NT2/D1 (cell line): ENCODE data around the gene TST.
A peak's percentile ranks its signal among the peaks of the same experiment; 100 is the strongest.

Experiments
- DNase-seq: peaks from one replicate; pipeline ENCODE4 v3.0.0-alpha.2; 2011; ENCODE audit warnings: low read depth, low spot score
- H3K27me3 ChIP-seq: 2 replicates; pipeline ENCODE4 v1.6.0; 2011; ENCODE audit warnings: mild to moderate bottlenecking; ENCODE audit not compliant: insufficient read length, insufficient read depth
- H3K36me3 ChIP-seq: 2 replicates; pipeline ENCODE4 v1.6.1; 2011; ENCODE audit warnings: mild to moderate bottlenecking, low read length, mixed read lengths; ENCODE audit not compliant: insufficient read depth, insufficient read length
- H3K4me1 ChIP-seq: 2 replicates; pipeline ENCODE4 v1.5.1; 2011; ENCODE audit not compliant: insufficient read depth, insufficient read length
- H3K4me3 ChIP-seq: 2 replicates; pipeline ENCODE4 v1.5.1; 2011; ENCODE audit warnings: low read depth; ENCODE audit not compliant: insufficient read length
- H3K9ac ChIP-seq: 2 replicates; pipeline ENCODE4 v1.6.0; 2011; ENCODE audit warnings: low read depth; ENCODE audit not compliant: insufficient read length
- H3K9me3 ChIP-seq: 2 replicates; pipeline ENCODE4 v1.5.1; 2011; ENCODE audit warnings: mild to moderate bottlenecking, low read length; ENCODE audit not compliant: insufficient read depth
- SUZ12 ChIP-seq: IDR thresholded peaks from 2 replicates; pipeline ENCODE4 v1.6.1; 2011; ENCODE audit not compliant: insufficient read length, insufficient read depth; ENCODE audit errors: extremely low read depth
- YY1 ChIP-seq: IDR thresholded peaks from 2 replicates; pipeline ENCODE4 v1.6.1; 2011; ENCODE audit not compliant: insufficient read length, insufficient read depth
- ZNF274 ChIP-seq: IDR thresholded peaks from 2 replicates; pipeline ENCODE4 v1.6.1; 2011; ENCODE audit warnings: mild to moderate bottlenecking, low read depth, low read length

The TST gene

DNA sequence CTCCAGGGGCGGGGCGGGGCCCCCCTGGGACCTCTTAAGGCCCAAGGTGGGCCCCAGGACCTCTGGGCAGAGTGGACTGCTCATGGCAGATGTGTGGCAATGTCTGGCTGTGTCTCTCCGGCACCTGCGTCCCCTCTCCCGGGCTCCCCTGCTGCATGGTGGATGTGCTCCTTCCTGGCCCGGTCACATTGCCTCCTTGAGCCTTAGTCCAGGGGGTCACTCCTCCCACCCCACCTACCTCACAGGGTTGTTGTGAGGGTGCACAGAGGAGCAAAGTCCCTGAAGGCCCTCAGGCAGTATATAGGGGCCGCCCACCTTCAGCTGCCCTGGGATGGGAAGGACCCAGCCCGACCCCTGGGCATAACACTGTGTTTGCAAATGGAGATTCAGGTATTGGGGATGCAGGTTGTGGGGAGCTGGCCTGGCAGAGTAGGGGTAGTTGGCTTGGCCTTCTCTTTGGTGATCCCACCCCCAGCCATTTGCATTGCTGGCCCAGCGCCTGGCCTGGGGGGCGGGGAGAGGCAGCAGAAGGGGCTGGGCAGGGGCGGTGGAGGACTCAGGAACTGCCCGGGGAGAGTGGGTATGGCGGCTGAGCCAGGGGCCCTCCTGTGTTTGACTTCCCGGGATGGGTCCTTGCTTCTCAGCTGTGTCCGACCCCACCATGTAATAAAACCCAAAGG lies 43.6 kb upstream of the TST start:
- Histone ChIP-seq H3K4me1 (peaks cover 21% of the 10 kb centered on the region), H3K9me3 (no peaks in the 10 kb centered on the region)

DNA sequence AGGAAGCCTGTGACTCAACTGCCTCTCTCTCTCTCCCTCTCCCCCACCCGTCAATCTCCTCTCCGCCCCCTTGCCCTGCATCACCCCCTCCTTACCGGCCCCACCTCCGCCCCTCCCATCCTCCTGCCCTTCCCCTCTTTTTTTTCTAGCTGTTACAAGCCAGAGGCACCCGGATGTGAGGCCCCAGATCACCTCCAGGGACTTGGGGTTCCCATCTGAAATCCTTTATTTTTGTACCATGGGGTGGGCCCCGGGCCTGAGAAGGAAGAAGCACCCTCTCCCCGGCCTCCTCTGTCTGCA lies 43.1 kb upstream of the TST start:
- no peaks in the 10 kb centered on the region for H3K9me3 ChIP-seq
- H3K27me3 ChIP-seq = peaks cover 13% of the 10 kb centered on the region
- TF ChIP-seq ZNF274 = no peak
- TF ChIP-seq SUZ12 = no peak
- TF ChIP-seq YY1 = no peak
- H3K36me3 ChIP-seq = peaks cover 38% of the 10 kb centered on the region
- no peak overlapping the region for H3K4me3 ChIP-seq
- peaks cover 21% of the 10 kb centered on the region for H3K4me1 ChIP-seq
- no peak for DNase-seq
- H3K9ac ChIP-seq = no peak overlapping the region

More for the DNA sequence above, 43.6 kb upstream of the TST start:
- TF ChIP-seq SUZ12 = no peak
- no peak for TF ChIP-seq ZNF274
- no peak for TF ChIP-seq YY1
- peak overlapping the region; percentile 26 for H3K9ac ChIP-seq
- no peak for DNase-seq
- peaks cover 33% of the 10 kb centered on the region for H3K36me3 ChIP-seq
- no peak overlapping the region for H3K4me3 ChIP-seq
- peaks cover 18% of the 10 kb centered on the region for H3K27me3 ChIP-seq

DNA sequence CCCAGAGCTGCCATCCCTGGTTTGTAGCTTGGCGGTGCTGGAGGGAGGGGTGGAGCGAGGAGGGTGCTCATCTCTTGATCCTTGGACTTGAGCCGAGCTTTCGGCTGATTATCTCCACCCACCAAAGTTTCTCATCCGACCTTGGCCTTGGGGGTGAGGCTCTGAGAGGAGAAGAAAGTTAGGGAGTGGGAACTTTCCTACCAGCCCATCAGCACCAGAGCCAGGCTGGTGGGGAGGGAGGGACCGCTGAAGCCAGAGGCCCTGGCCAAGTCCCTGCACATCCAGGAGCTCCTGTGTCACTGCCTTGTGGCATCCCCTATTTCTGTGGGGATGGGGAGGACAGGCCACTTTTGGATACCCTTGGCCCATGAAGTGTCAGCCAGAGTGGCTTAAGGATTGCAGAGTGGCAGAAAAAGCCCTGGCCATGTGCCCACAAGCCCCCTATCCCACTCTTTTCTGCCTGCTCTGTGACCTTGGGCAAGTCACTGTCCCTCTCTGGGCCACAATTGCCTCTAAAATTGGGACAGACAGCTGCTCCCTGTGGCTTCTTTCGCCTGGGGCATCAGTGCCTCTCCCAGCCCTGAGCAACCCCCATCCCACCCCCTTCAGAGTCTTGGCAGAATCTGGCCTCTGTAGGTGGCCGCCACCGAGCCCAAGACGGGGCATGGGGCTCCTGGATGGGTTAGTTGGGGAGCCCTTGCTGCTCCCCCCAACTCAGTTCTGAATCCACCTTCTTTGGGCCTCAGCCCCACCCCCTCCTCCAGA lies 42.5 kb upstream of the TST start:
- TF ChIP-seq ZNF274 = no peak
- peaks cover 11% of the 10 kb centered on the region for H3K27me3 ChIP-seq
- H3K4me1 ChIP-seq = peaks cover 21% of the 10 kb centered on the region
- H3K9me3 ChIP-seq = no peaks in the 10 kb centered on the region
- DNase-seq = no peak
- H3K4me3 ChIP-seq = no peak overlapping the region
- no peak overlapping the region for H3K9ac ChIP-seq
- H3K36me3 ChIP-seq = peaks cover 43% of the 10 kb centered on the region

DNA sequence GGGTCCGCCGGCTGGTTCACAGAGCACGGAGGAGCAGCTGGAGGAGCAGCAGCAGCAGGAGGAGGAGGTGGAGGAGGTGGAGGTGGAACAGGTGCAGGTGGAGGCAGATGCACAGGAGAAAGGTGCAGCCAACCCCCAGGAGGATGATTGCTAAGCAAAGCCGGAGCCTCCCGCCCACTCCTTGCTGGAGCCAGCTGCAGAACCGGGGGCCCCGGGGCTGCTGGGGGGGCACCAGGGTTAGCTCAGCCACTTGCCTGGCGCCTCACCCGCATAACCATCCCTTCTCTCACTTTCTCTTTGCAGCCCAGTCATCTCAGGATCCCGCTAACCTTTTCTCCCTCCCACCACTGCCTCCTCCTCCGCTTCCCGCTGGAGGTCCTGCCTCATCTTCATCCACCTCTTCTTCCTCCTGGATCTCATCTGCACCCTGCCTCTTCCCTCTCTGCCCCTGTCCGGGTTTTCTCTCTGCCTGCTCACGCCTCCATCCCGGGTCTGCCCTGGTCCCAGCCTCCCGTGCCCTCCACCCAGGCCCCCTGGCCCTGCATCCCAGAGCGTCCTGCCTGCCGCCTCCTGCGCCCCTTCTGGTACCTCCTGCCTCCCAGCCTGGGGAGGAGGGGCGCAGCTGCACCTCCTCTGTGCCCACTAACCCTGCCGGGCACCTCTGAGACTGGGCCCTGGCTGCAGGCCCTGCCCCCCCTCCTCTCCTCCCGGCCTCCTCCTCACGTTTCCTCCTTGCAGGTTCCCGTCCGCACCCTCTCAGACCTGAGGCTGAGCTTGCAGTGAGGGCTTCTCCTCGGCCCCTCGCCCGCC lies 41.8 kb upstream of the TST start:
- Histone ChIP-seq H3K4me1 (peaks cover 21% of the 10 kb centered on the region), H3K27me3 (peaks cover 3% of the 10 kb centered on the region), H3K36me3 (peaks cover 50% of the 10 kb centered on the region), H3K9ac (no peak overlapping the region), H3K9me3 (no peaks in the 10 kb centered on the region), H3K4me3 (no peak overlapping the region)
- no peak for DNase-seq
- no peak for TF ChIP-seq YY1
- TF ChIP-seq SUZ12 = no peak
- no peak for TF ChIP-seq ZNF274

DNA sequence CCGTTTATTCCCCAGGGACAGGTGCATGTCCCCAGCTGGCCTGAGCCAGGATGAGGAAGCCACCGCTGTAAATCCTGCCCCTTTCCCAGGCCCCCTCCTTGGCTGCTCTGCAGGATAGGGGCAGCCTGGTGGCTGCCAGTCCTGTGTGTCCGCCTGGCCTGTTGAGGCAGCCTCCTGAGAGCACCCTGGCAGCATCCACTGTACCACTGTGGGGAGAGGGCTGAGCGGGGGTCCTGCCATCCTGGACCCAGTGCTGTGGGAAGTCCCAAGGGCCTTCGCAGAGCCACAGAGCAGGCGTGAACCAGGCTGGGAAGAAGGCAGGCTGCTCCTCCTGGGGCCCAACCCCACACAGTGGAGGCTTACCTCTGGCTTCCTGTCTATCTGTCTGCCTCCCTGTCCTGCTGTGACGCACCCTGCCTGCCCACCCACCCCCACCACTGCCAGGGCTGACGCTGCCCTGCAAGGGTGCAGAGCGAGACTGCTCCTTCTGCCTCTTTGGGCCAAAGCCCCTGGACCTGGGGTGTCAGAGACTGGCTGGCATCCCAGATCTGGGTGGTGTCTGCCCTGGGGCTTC lies 40.7 kb upstream of the TST start:
- H3K9me3 ChIP-seq = no peaks in the 10 kb centered on the region
- H3K4me1 ChIP-seq = peaks cover 18% of the 10 kb centered on the region
- TF ChIP-seq SUZ12 (no peak), ZNF274 (no peak), YY1 (no peak)
- peaks cover 50% of the 10 kb centered on the region for H3K36me3 ChIP-seq
- no peak overlapping the region for H3K9ac ChIP-seq
- no peak overlapping the region for H3K4me3 ChIP-seq
- H3K27me3 ChIP-seq = no peaks in the 10 kb centered on the region
- DNase-seq = no peak

DNA sequence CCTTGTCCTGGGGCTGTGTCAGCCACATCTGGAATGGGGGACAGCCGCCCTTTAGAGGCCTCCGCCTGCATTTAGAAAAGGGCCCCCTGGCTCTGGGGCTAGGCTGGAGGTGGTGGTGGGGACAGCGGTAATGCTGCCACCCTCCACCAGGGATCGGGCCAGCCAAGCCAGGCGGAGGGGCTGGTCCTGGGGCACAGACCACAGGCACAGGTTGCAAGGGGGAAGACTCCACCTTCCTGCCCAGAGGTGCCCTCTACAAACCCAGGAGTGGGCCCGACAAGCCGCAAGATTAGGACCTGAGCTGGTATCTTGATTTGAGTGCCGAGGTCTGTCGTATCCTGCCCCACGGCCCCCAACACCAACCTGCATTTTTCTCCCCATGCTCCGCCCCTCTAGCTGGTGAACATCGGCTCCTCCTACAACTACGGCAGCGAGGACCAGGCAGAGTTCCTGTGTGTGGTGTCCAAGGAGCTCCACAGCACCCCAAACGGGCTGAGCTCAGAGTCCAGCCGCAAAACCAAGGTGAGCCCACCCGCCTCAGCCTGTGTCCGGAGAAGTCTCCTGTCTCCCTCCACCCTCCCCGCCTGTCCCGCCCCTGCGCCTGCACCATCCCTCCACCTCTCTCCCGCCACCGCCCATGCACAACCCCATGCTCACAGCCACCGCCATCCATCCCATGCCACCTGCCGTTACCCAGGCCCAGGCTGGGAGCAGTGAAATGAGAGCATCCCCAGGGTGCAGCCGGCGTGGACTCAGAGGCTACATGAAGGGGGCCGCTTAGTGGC lies 39.9 kb upstream of the TST start:
- Histone ChIP-seq H3K9ac (no peak overlapping the region), H3K4me3 (no peak overlapping the region), H3K9me3 (no peaks in the 10 kb centered on the region), H3K27me3 (no peaks in the 10 kb centered on the region), H3K4me1 (peaks cover 18% of the 10 kb centered on the region), H3K36me3 (peaks cover 52% of the 10 kb centered on the region)
- no peak for DNase-seq
- no peak for TF ChIP-seq YY1
